GM12873 (cell line): Measurements from ENCODE around the gene GRIK4.

Experiments
- TF ChIP-seq, protein P1 (sequence below): IDR thresholded peaks from 2 replicates; pipeline ENCODE4 v1.5.1; 2012; ENCODE audit warnings: low read depth, mild to moderate bottlenecking, moderate library complexity, low read length, control low read depth; ENCODE audit not compliant: insufficient read depth; ENCODE audit errors: missing control alignments

GRIK4 gene

DNA sequence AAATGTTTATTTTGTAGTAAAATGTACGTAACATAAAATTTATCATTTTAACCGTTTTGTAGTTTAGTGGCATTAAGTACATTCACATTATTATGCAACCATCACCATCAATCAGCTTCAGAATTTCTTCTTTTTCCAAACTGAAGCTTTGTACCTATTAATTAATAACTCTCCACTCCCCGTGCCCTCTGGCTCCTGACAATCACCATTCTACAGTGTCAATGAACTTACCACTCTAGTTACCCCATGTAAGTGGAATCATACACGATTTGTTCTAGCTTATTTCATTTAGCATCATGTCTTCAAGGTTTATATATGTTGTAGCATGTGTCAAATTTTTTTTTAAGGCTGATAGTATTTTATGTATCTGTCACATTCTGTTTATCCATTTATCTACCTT is 522.1 kb downstream of the GRIK4 start:
- TF ChIP-seq, protein P1, sequence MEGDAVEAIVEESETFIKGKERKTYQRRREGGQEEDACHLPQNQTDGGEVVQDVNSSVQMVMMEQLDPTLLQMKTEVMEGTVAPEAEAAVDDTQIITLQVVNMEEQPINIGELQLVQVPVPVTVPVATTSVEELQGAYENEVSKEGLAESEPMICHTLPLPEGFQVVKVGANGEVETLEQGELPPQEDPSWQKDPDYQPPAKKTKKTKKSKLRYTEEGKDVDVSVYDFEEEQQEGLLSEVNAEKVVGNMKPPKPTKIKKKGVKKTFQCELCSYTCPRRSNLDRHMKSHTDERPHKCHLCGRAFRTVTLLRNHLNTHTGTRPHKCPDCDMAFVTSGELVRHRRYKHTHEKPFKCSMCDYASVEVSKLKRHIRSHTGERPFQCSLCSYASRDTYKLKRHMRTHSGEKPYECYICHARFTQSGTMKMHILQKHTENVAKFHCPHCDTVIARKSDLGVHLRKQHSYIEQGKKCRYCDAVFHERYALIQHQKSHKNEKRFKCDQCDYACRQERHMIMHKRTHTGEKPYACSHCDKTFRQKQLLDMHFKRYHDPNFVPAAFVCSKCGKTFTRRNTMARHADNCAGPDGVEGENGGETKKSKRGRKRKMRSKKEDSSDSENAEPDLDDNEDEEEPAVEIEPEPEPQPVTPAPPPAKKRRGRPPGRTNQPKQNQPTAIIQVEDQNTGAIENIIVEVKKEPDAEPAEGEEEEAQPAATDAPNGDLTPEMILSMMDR = no peak

DNA sequence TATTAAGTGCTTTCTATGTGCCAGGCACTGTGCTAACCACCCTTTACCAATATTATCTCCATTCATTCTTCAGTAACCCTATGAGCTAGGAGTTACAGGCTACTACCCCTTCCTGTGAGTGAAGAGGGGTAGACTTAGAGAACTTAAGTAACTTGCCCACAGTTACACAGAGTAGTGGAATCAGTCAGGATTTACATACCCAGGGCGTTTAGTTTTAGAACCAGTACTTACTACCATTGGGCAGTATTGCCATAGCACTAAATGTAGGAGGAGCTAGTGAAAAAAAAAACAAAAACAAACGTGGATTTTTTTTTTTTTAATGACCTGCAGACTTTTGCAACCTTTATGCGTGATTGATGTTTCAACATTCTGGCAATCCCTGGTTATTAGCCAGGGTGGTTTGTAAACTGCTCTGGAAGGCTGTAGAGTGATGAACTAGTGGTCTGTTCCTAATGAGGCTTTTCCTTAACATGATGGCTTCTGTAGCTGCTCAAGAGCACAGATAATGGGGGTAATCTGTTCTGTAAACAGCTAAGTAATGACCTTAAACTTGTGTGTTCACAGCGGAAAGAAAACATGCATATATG is 523.7 kb downstream of the GRIK4 start:
- TF ChIP-seq, protein P1 = no peak

DNA sequence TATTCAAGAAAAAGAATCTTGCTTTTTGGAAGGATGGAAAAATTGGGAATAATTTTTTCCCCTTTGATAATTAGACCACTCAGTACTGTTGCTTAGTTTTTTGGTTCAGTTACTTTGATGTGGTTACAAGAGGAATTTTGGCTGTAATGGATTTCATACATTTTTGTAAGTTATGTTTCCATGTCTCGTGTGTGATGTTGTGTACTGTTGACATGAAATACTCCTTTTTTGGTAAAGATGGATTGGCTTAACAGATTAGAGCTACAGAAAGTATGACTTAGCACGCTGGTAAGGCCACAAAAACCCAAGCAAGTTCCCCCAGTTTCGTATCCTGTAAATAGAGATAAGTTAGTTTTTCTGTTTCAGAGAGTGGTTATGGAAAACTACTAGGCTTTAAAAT is 524.2 kb downstream of the GRIK4 start:
- TF ChIP-seq, protein P1 = no peak

DNA sequence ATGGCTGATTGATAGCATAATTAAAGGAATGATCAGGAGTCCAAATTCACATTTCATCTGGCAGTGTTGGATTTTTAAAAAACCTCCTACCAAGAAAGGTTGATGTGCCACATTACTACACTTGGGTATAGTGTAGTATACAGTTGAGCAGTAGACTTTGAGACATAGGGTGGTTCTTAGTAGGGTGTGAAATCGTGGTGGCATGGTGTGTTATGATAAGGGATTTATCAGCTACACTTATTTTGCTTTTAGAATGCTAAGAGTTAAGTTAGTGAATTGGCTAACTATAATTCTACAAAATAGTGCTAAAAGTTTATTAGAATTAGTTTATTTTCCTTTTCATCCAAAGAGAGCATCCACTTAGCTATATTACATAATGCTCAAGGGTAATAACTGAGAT is 525.5 kb downstream of the GRIK4 start:
- TF ChIP-seq, protein P1 = no peak
